Activated CD8-positive, alpha-beta T cell treated with anti-CD3 and anti-CD28 coated beads for 36 hours (primary cell): ENCODE results near the gene PIK3R6. TPM values are rescaled to one million over a fixed set of nuclear protein-coding genes. Genes with fewer than 3 reads are reported as not detected.

Experiments used
- ATAC-seq: fragments of 200-7000 bp; cut with Tn5 transposase; one replicate; pipeline ENCODE4 v1.10.0; 2021; ENCODE audit warnings: mild to moderate bottlenecking, moderate library complexity
- CTCF ChIA-PET: fragments of 350-600 bp; sonication (Branson Sonifier 250); formaldehyde crosslinking; loops from one replicate; lab custom pipeline; 2021; ENCODE audit warnings: antibody characterized with exemption; lab: Charles Lee
- POLR2A ChIA-PET: fragments of 350-600 bp; sonication (Branson Sonifier 250); formaldehyde crosslinking; loops from one replicate; lab custom pipeline; 2021; ENCODE audit warnings: antibody characterized with exemption; lab: Charles Lee
- DNase-seq: peaks from one replicate; pipeline ENCODE4 v3.0.0-alpha.2; 2020
- H3K27ac Mint-ChIP-seq: one replicate; pipeline ENCODE4 v1.8.0; 2021; ENCODE audit warnings: mild to moderate bottlenecking, mixed read lengths
- H3K27me3 Mint-ChIP-seq: one replicate; pipeline ENCODE4 v1.8.0; 2021; ENCODE audit warnings: mixed read lengths
- H3K36me3 Mint-ChIP-seq: one replicate; pipeline ENCODE4 v1.8.0; 2021; ENCODE audit warnings: low read depth, mixed read lengths
- H3K4me1 Mint-ChIP-seq: one replicate; pipeline ENCODE4 v1.8.0; 2021; ENCODE audit warnings: low read depth, mixed read lengths
- H3K4me3 Mint-ChIP-seq: one replicate; pipeline ENCODE4 v1.8.0; 2021; ENCODE audit warnings: mild to moderate bottlenecking, moderate library complexity, mixed read lengths
- H3K9me3 Mint-ChIP-seq: one replicate; pipeline ENCODE4 v1.8.0; 2021; ENCODE audit warnings: mixed read lengths
- intact Hi-C: fragments of 100-400 bp; cut with micrococcal nuclease; formaldehyde crosslinking; loops from one replicate; pipeline ENCODE4 v1.10.0; 2022
- total RNA-seq, 2 experiments: library from RNA; stranded (reverse); gene quantifications; one replicate each; pipeline ENCODE4 v1.2.3, GENCODE V29; 2021
- TF ChIP-seq, protein P1 (sequence below): fragments of 200-600 bp; IDR thresholded peaks from one replicate; pipeline ENCODE4 v1.8.0; 2022; ENCODE audit warnings: antibody characterized with exemption, mild to moderate bottlenecking

Gene PIK3R6
- total RNA-seq, 2 experiments from 2014 or later, result 3.8 to 3.9 TPM

- CTCF ChIA-PET, result interaction anchor here (1.6 kb wide), 1 partner anchor 87 kb away, joined by 4 read pairs; no protein-coding TSS in a partner anchor
- H3K27ac Mint-ChIP-seq, result no peak overlapping the region
- POLR2A ChIA-PET, result interaction anchor here (1.1 kb wide), 1 partner anchor 9 kb away, joined by 3 read pairs; no protein-coding TSS in a partner anchor
Observed at GRCh38 chr17:8872705-8873435, 5.4 kb upstream of the PIK3R6 start.

DNA sequence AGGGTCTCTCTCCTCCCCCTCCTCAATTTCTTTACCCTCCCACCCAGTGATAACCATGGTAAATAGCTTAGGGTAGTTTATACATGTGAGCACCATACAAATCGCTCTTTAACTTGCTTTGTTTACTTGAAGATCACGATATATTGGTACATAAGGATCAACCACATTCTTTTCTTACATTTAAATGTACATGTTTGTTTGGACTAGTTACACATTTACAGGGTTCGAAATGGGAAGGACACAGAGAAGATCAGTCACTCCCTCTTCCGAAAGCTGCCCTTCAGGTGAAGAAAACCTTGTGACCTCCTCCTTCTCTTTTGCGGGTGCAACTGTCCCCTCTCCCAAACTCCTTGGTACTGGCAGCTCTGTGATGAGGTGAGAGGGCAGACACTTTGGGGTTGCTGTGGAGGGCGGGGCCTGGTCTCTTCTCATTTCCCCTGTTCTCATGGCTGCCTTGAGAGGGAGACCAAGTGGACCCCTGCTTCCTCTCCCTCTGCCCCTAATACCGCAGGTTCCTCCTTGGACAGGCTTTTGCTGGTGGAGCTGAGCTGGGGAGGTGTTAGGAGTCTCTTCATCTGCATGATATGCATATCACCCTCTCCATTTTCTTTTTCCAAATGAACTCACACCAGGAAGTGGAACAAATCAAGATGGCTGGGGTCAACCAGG lies 4.7 kb upstream of the PIK3R6 start:
- peaks cover 2% of the 10 kb centered on the region for H3K36me3 Mint-ChIP-seq

More at GRCh38 chr17:8872705-8873435, 5.4 kb upstream of the PIK3R6 start:
- TF ChIP-seq, protein P1, sequence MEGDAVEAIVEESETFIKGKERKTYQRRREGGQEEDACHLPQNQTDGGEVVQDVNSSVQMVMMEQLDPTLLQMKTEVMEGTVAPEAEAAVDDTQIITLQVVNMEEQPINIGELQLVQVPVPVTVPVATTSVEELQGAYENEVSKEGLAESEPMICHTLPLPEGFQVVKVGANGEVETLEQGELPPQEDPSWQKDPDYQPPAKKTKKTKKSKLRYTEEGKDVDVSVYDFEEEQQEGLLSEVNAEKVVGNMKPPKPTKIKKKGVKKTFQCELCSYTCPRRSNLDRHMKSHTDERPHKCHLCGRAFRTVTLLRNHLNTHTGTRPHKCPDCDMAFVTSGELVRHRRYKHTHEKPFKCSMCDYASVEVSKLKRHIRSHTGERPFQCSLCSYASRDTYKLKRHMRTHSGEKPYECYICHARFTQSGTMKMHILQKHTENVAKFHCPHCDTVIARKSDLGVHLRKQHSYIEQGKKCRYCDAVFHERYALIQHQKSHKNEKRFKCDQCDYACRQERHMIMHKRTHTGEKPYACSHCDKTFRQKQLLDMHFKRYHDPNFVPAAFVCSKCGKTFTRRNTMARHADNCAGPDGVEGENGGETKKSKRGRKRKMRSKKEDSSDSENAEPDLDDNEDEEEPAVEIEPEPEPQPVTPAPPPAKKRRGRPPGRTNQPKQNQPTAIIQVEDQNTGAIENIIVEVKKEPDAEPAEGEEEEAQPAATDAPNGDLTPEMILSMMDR, result no peak
- H3K9me3 Mint-ChIP-seq, result no peaks in the 10 kb centered on the region
- H3K27me3 Mint-ChIP-seq, result no peaks in the 10 kb centered on the region
- H3K4me1 Mint-ChIP-seq, result peaks cover 19% of the 10 kb centered on the region
- ATAC-seq (no peak), DNase-seq (no peak)
- H3K4me3 Mint-ChIP-seq, result no peak overlapping the region
- intact Hi-C loops, result no loop called here
- peaks cover 4% of the 10 kb centered on the region for H3K36me3 Mint-ChIP-seq

GRCh38 chr17:8871081-8871581 lies 3.7 kb upstream of the PIK3R6 start:
- intact Hi-C loops, result no loop called here
- Mint-ChIP-seq H3K27ac (no peak overlapping the region), H3K27me3 (no peaks in the 10 kb centered on the region), H3K4me3 (no peak overlapping the region), H3K4me1 (peaks cover 27% of the 10 kb centered on the region), H3K9me3 (no peaks in the 10 kb centered on the region), H3K36me3 (no peaks in the 10 kb centered on the region)
- DNase-seq (no peak), ATAC-seq (no peak)
- ChIA-PET CTCF (interaction anchor here (1.1 to 1.2 kb wide), 2 partner anchors 24 to 127 kb away, joined by 3 read pairs; no protein-coding TSS in a partner anchor), POLR2A (no interaction called here)
- TF ChIP-seq, protein P1, result no peak

More for the DNA sequence above, 4.7 kb upstream of the PIK3R6 start:
- no peaks in the 10 kb centered on the region for H3K9me3 Mint-ChIP-seq
- no peak overlapping the region for H3K27ac Mint-ChIP-seq
- TF ChIP-seq, protein P1, result no peak
- no peak overlapping the region for H3K4me3 Mint-ChIP-seq
- no peaks in the 10 kb centered on the region for H3K27me3 Mint-ChIP-seq
- ChIA-PET POLR2A (interaction anchor here (1.1 kb wide), 1 partner anchor 8 kb away, joined by 3 read pairs; no protein-coding TSS in a partner anchor), CTCF (interaction anchor here (1.2 to 1.6 kb wide), 2 partner anchors 86 to 126 kb away, joined by 3 to 4 read pairs; no protein-coding TSS in a partner anchor)
- no peak for ATAC-seq
- intact Hi-C loops, result no loop called here
- peaks cover 25% of the 10 kb centered on the region for H3K4me1 Mint-ChIP-seq
- DNase-seq, result no peak

GRCh38 chr17:8870406-8871040 lies 3.0 kb upstream of the PIK3R6 start:
- H3K27ac Mint-ChIP-seq, result no peak overlapping the region

More at GRCh38 chr17:8870406-8871040, 3.0 kb upstream of the PIK3R6 start:
- DNase-seq, result no peak
- ChIA-PET POLR2A (no interaction called here), CTCF (interaction anchor here (1.1 to 1.2 kb wide), 2 partner anchors 24 to 127 kb away, joined by 3 read pairs; no protein-coding TSS in a partner anchor)
- Mint-ChIP-seq H3K4me3 (no peak overlapping the region), H3K9me3 (no peaks in the 10 kb centered on the region), H3K27me3 (no peaks in the 10 kb centered on the region), H3K4me1 (peaks cover 27% of the 10 kb centered on the region), H3K36me3 (no peaks in the 10 kb centered on the region)
- intact Hi-C loops, result no loop called here
- ATAC-seq, result no peak
- TF ChIP-seq, protein P1, result no peak
